Left colon (tissue), 2 donors: ENCODE measurements around the gene ADGRB2. TPM values are rescaled to one million over a fixed set of nuclear protein-coding genes. Genes with fewer than 3 reads are reported as not detected.
"Not testable (repeated sequence)": the region's sequence is repeated elsewhere in the genome, so short reads cannot be mapped to it uniquely, and the experiment has no call there.

Source experiments
- ATAC-seq: fragments of 200-7000 bp; cut with Tn5 transposase; one replicate; pipeline ENCODE4 v1.9.1; 2020; ENCODE audit warnings: mild to moderate bottlenecking, moderate library complexity
- DNase-seq, 2 donors: peaks; one replicate each; pipeline ENCODE4 v3.0.0-alpha.2; 2020
- intact Hi-C, 2 donors: fragments of 100-400 bp; cut with DNase I in 1 of 2; cut with micrococcal nuclease in 1 of 2; formaldehyde crosslinking; loops; one replicate each; pipeline versions ENCODE4 v1.11.2 to v1.14.0; 2022; cut with DNase I, micrococcal nuclease
- total RNA-seq, 2 donors: library from RNA; stranded (reverse); fragmentation: NEBNext Ultra II Directional; extraction: Animal tissue kit (Norgen Biotek cat#: 25700); gene quantifications; one replicate each; pipeline ENCODE4 v1.2.1, GENCODE V29; 2021
- donor health status: DM: no; HTN: no; CAD: no.
- donor health status: DM: yes; HTN: yes; CAD: no.

Gene ADGRB2
- total RNA-seq, 2 donors from 2014 or later: 0.79 to 0.89 TPM

DNA sequence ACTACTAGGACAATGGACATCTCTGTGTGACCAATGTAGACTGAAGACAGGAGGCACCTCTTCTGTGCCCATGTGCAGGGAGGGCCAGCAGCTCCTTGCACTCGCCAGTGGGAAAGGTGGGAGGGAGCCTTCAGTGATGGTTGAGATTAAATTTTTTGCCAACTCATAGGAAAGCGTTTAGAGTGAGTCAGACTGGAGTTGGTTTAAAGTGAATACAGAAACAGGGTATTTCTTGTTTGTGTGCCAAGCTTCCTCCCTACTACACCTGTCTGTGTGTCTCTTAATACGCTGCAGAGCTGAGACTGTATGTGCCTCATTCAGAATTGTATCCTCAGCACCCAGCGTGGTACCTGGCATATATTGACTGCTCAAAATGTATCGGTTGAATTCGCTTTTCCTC lies 46.8 kb downstream of the ADGRB2 start:
- ATAC-seq (no peak), DNase-seq (no peak)
- intact Hi-C loops: loop anchor here in 1 of 2 donors (10.0 kb wide), 1 partner anchor 53 kb away; no protein-coding TSS in a partner anchor

- intact Hi-C loops: loop anchor here in 1 of 2 donors (10.0 kb wide), 1 partner anchor 51 kb away; no protein-coding TSS in a partner anchor
- ATAC-seq (no peak), DNase-seq (no peak)
These were observed 48.3 kb downstream of the ADGRB2 start for GRCh38 chr1:31715873-31716220.

DNA sequence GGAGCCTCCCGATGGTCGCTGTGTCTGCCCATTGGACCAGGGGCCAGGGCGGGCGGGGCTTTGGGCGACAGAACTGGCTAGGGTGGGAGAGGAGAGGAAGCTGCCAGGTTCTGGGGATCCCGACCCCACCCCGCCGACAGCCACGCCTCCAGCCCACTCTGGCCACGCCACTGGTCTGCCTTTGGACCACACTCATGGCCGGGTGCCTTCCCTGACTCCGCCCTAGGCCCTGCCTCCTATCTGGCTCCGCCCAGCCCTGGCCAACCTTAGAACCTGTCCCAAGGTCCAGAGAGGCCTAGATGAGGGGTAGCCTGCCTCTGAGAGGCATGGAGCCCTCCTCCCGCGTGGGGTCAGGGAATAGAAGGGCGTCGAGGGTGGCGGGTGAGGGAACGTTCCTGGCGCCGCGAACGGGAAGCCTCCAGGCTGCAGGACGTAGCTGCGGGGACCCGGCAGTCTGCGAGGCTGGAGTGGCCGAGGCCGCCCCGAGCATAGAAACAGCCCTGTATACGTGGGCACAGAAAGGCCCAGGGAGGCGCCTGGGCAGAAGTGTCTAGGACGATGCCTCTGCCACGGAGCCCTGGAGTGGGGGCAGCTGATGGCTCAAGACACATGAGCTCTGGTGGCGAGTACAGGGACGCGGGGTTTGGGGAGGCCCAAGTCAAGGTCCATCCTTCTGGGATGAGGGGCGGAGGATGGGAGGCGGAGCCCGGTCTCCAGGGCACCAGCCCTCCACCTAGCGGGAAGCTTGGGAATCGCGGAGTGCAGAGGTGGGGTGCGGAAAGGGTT lies 48.9 kb downstream of the ADGRB2 start:
- ATAC-seq: peak; percentile 91
- intact Hi-C loops: loop anchor here in 1 of 2 donors (10.0 kb wide), 1 partner anchor 50 kb away; no protein-coding TSS in a partner anchor

GRCh38 chr1:31714442-31715086 lies 49.6 kb downstream of the ADGRB2 start:
- intact Hi-C loops: loop anchor here in 1 of 2 donors (10.0 kb wide), 1 partner anchor 50 kb away; no protein-coding TSS in a partner anchor
- peak; percentile 58 to 77 for DNase-seq
- peak; percentile 30 for ATAC-seq

More for the DNA sequence above, 48.9 kb downstream of the ADGRB2 start:
- DNase-seq: peak; percentile 88 to 96

DNA sequence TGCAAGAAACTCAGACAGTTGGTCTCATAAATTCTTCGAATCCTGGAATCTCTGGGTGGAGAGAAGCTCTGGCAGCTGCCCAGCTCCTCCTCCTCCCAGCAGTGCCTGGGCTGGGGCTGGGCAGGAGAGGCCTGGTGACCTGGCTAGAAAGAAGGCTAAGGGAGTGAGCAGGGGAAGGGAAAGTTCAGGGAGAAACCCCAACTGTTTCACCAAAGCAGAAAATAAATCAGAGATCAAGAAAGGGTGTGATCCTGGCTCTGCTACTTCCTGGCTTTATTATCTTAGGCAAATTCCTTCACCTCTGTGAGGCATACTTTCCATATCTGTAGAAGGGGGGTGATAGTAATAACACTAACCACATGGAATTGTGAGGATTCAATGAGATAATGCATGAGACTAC lies 51.5 kb downstream of the ADGRB2 start:
- intact Hi-C loops: loop anchor here in 1 of 2 donors (10.0 kb wide), 1 partner anchor 48 kb away; no protein-coding TSS in a partner anchor
- DNase-seq: peak; percentile 66 to 79
- peak; percentile 42 for ATAC-seq

- DNase-seq (no peak), ATAC-seq (no peak)
- intact Hi-C loops: loop anchor here in 1 of 2 donors (10.0 kb wide), 1 partner anchor 47 kb away; no protein-coding TSS in a partner anchor
These were observed 52.1 kb downstream of the ADGRB2 start for GRCh38 chr1:31712068-31712467.

DNA sequence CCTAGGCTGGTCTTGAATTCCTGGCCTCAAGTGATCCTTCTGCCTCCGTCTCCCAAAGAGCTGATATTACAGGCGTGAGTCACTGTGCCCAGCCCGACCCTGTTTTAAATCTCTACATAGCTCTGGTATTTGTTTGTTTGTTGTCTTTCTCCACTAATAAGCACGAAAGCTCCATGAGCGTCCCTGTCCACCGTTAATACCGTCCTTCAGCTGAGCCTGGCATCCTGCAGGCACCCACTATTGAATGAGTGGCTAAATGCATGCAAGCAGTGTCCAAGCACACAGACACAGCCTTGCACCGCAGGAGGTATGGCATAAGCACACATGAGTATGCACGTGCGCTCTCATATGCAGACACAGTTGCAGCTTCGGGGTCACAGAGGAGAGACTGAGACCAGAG lies 55.8 kb downstream of the ADGRB2 start:
- ATAC-seq (no peak), DNase-seq (no peak)
- intact Hi-C loops: no loop called here

DNA sequence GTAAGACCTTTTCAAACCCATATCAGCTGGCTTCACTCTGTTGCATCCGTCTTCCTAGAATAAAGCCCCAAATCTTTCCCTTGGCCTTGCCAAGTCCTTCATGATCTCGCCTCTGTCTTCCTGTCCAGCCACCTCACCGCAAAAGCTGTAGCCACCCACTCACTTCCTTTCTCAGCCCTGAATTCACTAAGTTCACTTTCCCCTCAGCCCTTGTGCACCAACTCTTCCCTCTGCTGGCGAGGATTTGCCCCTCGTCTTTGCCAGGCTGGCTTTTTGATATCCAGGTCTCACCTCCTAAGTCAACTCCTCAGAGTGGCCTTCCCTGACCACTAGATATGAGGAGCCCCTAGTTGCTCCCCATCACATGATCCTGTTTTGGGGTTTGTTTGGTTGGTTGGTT lies 56.4 kb downstream of the ADGRB2 start:
- DNase-seq (no peak), ATAC-seq (no peak)
- intact Hi-C loops: no loop called here

GRCh38 chr1:31707059-31707600 lies 57.0 kb downstream of the ADGRB2 start:
- DNase-seq, intact Hi-C loops, ATAC-seq: not testable (repeated sequence)

DNA sequence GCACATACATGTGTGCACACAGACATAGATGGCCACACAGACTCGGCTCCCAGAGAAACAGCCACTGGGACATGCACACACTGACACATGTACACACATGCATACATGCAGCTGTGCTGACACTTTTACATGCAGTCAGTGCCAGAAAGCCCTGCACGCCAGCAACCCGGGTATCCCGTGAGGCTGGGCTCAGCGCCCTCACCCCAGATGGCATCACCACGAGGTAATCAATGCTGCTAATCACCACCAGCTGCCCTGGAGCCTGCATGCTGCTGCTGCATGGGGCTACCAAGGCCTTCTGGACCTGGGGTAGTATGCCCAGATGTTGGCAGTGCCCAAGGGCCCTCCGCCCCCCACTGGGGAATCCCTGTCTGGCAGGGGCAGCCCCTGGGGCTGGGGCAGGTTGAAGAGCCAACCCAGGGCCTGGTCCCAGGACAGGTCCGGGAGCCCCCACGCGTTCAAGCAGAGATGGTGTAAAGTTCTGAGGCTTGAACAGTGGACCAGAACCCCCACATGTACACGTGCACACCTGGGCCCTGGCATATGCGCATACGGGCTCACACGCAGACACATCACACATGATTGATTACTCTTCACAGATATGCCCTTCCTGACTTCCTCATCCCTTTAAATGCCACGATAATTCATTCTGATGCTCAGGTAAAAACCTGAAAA lies 57.6 kb downstream of the ADGRB2 start:
- DNase-seq: no peak
- intact Hi-C loops: no loop called here
- no peak for ATAC-seq

GRCh38 chr1:31705080-31705866 lies 58.9 kb downstream of the ADGRB2 start:
- intact Hi-C loops: no loop called here
- DNase-seq: peak; percentile 65 to 67
- ATAC-seq: peak; percentile 61

GRCh38 chr1:31704271-31705079 lies 59.7 kb downstream of the ADGRB2 start:
- peak; percentile 31 to 69 for DNase-seq
- peak; percentile 74 for ATAC-seq
- intact Hi-C loops: no loop called here

DNA sequence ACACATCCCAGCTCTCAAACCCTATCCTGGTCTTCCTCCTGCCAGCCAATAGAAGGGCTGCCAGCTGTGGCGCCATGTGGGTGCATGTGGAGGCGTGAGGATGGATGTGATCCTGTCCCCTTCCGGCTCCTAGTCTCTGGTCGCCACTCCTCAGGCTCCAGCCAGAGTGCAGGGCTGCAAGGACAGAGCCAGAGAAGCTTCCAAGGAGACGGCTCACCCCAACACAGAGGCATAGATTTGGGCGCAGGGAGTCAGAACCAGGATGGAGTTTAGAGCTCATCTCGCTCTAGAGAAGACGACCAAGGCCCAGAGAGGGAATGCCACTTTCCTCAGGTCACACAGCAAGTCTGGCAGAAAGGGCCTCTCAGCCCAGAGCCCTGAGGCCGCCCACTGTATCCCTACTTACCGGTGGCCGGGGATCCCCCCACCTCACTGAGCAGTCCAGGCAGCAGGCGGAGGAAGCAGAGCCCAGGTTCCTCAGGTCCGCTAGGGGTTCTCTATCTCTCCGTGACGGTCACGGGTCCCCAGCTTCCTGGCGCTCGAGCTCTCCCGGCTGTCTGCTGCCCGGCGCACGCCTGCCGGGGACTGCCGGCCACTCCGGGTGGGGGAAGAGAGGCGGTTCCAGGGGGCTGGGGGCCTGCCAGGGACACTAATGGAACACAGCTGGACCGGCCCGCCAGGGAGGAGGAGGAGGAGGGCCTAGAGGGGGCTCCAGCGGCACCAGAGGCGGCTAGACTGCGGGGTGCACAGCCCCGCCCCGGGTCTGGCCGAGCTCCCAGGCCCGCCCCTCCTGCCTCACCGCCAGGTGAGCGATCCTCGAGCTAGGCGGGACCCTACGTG lies 60.5 kb downstream of the ADGRB2 start, which contains the start of gene COL16A1:
Gene COL16A1 (minus strand): TSS at position 587 of the 840 bp plus-strand sequence. CDS start 1,824 bp downstream, outside the sequence.
- DNase-seq (peak; percentile 55 to 64), ATAC-seq (peak; percentile 54)
- intact Hi-C loops: no loop called here

GRCh38 chr1:31702836-31703404 lies 61.2 kb downstream of the ADGRB2 start:
- DNase-seq (no peak), ATAC-seq (no peak)
- intact Hi-C loops: no loop called here

- intact Hi-C loops: no loop called here
- DNase-seq (peak; percentile 75 to 84), ATAC-seq (no peak)
These were observed 62.9 kb downstream of the ADGRB2 start for GRCh38 chr1:31701091-31701736.
